ENCODE measurements around the gene JAZF1.
"Not testable (repeated sequence)": the region's sequence is repeated elsewhere in the genome, so short reads cannot be mapped to it uniquely, and the experiment has no call there.

JAZF1 gene

GRCh38 chr7:27873981-27874957, 306.3 kb downstream of the JAZF1 start:
- no peak for DNase-seq (ENCODE audit: low read depth, low spot score)

GRCh38 chr7:27872356-27873275, 308.0 kb downstream of the JAZF1 start:
- DNase-seq (ENCODE audit: low read depth, low spot score): no peak

- no peak for DNase-seq (ENCODE audit: low read depth, low spot score)
Measured at GRCh38 chr7:27871866-27872265, 308.7 kb downstream of the JAZF1 start.

GRCh38 chr7:27871086-27871485, 309.5 kb downstream of the JAZF1 start:
- DNase-seq (ENCODE audit: low read depth, low spot score): no peak

GRCh38 chr7:27870595-27870994, 310.0 kb downstream of the JAZF1 start:
- DNase-seq (ENCODE audit: low read depth, low spot score): no peak

- no peak for DNase-seq (ENCODE audit: low read depth, low spot score)
Measured at GRCh38 chr7:27869056-27869455, 311.5 kb downstream of the JAZF1 start.

- DNase-seq (ENCODE audit: low read depth, low spot score): no peak
Measured at GRCh38 chr7:27868131-27868550, 312.5 kb downstream of the JAZF1 start.

GRCh38 chr7:27866828-27867672, 313.5 kb downstream of the JAZF1 start:
- DNase-seq (ENCODE audit: low read depth, low spot score): no peak

- no peak for DNase-seq (ENCODE audit: low read depth, low spot score)
Measured at GRCh38 chr7:27866256-27866655, 314.3 kb downstream of the JAZF1 start.

GRCh38 chr7:27863880-27864279, 316.7 kb downstream of the JAZF1 start:
- DNase-seq (ENCODE audit: low read depth, low spot score): no peak

GRCh38 chr7:27861747-27862146, 318.8 kb downstream of the JAZF1 start:
- no peak for DNase-seq (ENCODE audit: low read depth, low spot score)

GRCh38 chr7:27860800-27861199, 319.8 kb downstream of the JAZF1 start:
- no peak for DNase-seq (ENCODE audit: low read depth, low spot score)

GRCh38 chr7:27856703-27857485, 323.7 kb downstream of the JAZF1 start:
- DNase-seq (ENCODE audit: low read depth, low spot score): not testable (repeated sequence)

GRCh38 chr7:27850531-27850930, 330.1 kb downstream of the JAZF1 start:
- DNase-seq (ENCODE audit: low read depth, low spot score): no peak

GRCh38 chr7:27846388-27846787, 334.2 kb downstream of the JAZF1 start:
- no peak for DNase-seq (ENCODE audit: low read depth, low spot score)

GRCh38 chr7:27843584-27844305, 336.9 kb downstream of the JAZF1 start:
- DNase-seq (ENCODE audit: low read depth, low spot score): no peak

- no peak for DNase-seq (ENCODE audit: low read depth, low spot score)
Measured at GRCh38 chr7:27842851-27843250, 337.7 kb downstream of the JAZF1 start.

- no peak for DNase-seq (ENCODE audit: low read depth, low spot score)
Measured at GRCh38 chr7:27842094-27842692, 338.4 kb downstream of the JAZF1 start.

- no peak for DNase-seq (ENCODE audit: low read depth, low spot score)
Measured at GRCh38 chr7:27840760-27841364, 339.7 kb downstream of the JAZF1 start.
